Gastroesophageal sphincter (tissue), 3 donors: Measurements from ENCODE around the gene CCDC127.

Source experiments
- CTCF ChIP-seq, 4 experiments: fragments of 200-600 bp in 2 of 4; fragments of 450-650 bp in 2 of 4; sonication (generic) in 1 of 4; IDR thresholded peaks; one replicate each; pipeline ENCODE4 v1.5.1; 2017 to 2019; ENCODE audit warnings: antibody characterized with exemption in 4 of 4, mild to moderate bottlenecking in 2 of 4, moderate library complexity in 2 of 4
- POLR2A ChIP-seq, 2 donors: fragments of 450-650 bp; IDR thresholded peaks; one replicate each; pipeline ENCODE4 v1.6.1; 2017; ENCODE audit warnings: antibody characterized with exemption in 2 of 2, mild to moderate bottlenecking in 2 of 2, moderate library complexity in 1 of 2

GRCh38 chr5:174291-174600 lies 43.7 kb downstream of the CCDC127 start:
- TF ChIP-seq CTCF (IDR thresholded peaks at IDR 0.05) (no peak), POLR2A (IDR thresholded peaks at IDR 0.05) (no peak)
